Stimulated activated CD8-positive, alpha-beta memory T cell treated with anti-CD3 and anti-CD28 coated beads, Interleukin-15, amount 100 ng/mL, for 4 hours (primary cell): ENCODE measurements around the gene NDUFV3.
A peak's percentile ranks its signal among the peaks of the same experiment; 100 is the strongest.
"Not testable (repeated sequence)": the region's sequence is repeated elsewhere in the genome, so short reads cannot be mapped to it uniquely, and the experiment has no call there.

Experiments used
- DNase-seq, 2 donors: peaks; one replicate each; pipeline ENCODE4 v3.0.0-alpha.2; 2020; ENCODE audit warnings: low read depth in 2 of 2

Gene NDUFV3

GRCh38 chr21:42892582-42892930 lies 553 bp upstream of the NDUFV3 start:
- DNase-seq: no peak

- DNase-seq: no peak
Measured at GRCh38 chr21:42900446-42900845, 7.3 kb downstream of the NDUFV3 start.

- DNase-seq: no peak
Measured at GRCh38 chr21:42903817-42904216, 10.7 kb downstream of the NDUFV3 start.

GRCh38 chr21:42905195-42905594 lies 12.1 kb downstream of the NDUFV3 start:
- DNase-seq: no peak

GRCh38 chr21:42906233-42906632 lies 13.1 kb downstream of the NDUFV3 start:
- no peak for DNase-seq

- not testable (repeated sequence) for DNase-seq
Measured at GRCh38 chr21:42908484-42908883, 15.4 kb downstream of the NDUFV3 start.

GRCh38 chr21:42911920-42912319 lies 18.8 kb downstream of the NDUFV3 start:
- DNase-seq: not testable (repeated sequence)

GRCh38 chr21:42913476-42913875 lies 20.4 kb downstream of the NDUFV3 start:
- no peak for DNase-seq

- no peak for DNase-seq
Measured at GRCh38 chr21:42918291-42918690, 25.2 kb downstream of the NDUFV3 start.

- DNase-seq: no peak
Measured at GRCh38 chr21:42921927-42922326, 28.8 kb downstream of the NDUFV3 start.

- DNase-seq: no peak
Measured at GRCh38 chr21:42922918-42923317, 29.8 kb downstream of the NDUFV3 start.

GRCh38 chr21:42923553-42924432 lies 30.7 kb downstream of the NDUFV3 start:
- peak; percentile 22 to 46 for DNase-seq

- DNase-seq: no peak
Measured at GRCh38 chr21:42924433-42924751, 31.3 kb downstream of the NDUFV3 start.

GRCh38 chr21:42925114-42925926 lies 32.2 kb downstream of the NDUFV3 start, which contains the start of gene ERVH48-1:
Gene ERVH48-1 (minus strand): TSS chr21:42925630. CDS start chr21:42919006, 6,624 bp downstream.
- no peak for DNase-seq

- DNase-seq: not testable (repeated sequence)
Measured at GRCh38 chr21:42927474-42928200, 34.5 kb downstream of the NDUFV3 start.

- DNase-seq: no peak
Measured at GRCh38 chr21:42929969-42930368, 36.9 kb downstream of the NDUFV3 start.

GRCh38 chr21:42931560-42932235 lies 38.6 kb downstream of the NDUFV3 start:
- no peak for DNase-seq

- not testable (repeated sequence) for DNase-seq
Measured at GRCh38 chr21:42932378-42933136, 39.4 kb downstream of the NDUFV3 start.

GRCh38 chr21:42933137-42933970 lies 40.2 kb downstream of the NDUFV3 start:
- DNase-seq: not testable (repeated sequence)

- not testable (repeated sequence) for DNase-seq
Measured at GRCh38 chr21:42933973-42934372, 40.9 kb downstream of the NDUFV3 start.
